ENCODE measurements around the gene HBA2.
"Not testable (repeated sequence)": the region's sequence is repeated elsewhere in the genome, so short reads cannot be mapped to it uniquely, and the experiment has no call there.

- not testable (repeated sequence) for TF ChIP-seq CTCF, POLR2A (IDR thresholded peaks at IDR 0.05)
Observed at GRCh38 chr16:163139-163538, 9.5 kb upstream of the HBA2 start.
